GM21723 (cell line): ENCODE data around the gene LYRM9.
"Not testable (repeated sequence)": the region's sequence is repeated elsewhere in the genome, so short reads cannot be mapped to it uniquely, and the experiment has no call there.

Experiments
- ATAC-seq: cut with Tn5 transposase; IDR thresholded peaks from one replicate; pipeline ENCODE4 v1.9.1; 2021; ENCODE audit warnings: mild to moderate bottlenecking, moderate library complexity; ENCODE audit not compliant: unreplicated experiment

LYRM9 gene

DNA sequence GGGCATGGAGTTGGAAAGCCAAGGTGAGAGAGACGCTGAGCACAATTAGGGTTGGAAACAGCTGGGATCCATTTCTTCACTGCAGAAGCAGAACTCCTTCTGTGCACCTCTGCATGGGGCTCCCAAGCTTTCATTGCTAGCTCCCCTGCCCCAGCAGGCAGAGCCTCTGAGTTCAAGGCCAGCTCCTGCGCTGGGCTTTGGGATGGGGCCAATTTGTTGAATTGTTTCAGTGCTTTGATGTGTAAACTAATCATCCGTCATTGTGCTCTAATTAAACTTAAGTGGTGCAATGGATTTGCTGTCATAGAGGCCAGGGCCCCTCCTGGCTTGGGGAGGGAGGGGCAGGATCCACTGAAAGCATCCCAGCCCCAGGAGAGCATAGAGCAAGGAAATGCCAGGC is 13.5 kb upstream of the LYRM9 start:
- ATAC-seq = no peak

DNA sequence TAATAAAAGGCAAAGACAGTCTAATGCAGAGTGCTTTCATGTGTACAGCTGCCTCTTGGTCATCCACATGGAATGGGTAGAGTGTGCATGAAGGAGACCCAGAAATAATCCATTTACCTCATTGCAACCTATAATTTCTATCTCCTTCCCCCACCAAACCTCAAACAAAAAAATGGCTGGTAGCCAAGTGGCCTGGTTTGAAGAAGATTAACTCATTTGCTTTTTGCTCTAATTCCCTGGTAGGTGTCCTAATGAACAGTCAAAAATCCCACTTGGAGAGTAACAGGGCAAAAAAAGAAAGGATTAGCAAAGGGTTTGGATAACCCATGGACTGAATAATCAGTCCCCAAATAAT is 13.0 kb upstream of the LYRM9 start:
- ATAC-seq = no peak

DNA sequence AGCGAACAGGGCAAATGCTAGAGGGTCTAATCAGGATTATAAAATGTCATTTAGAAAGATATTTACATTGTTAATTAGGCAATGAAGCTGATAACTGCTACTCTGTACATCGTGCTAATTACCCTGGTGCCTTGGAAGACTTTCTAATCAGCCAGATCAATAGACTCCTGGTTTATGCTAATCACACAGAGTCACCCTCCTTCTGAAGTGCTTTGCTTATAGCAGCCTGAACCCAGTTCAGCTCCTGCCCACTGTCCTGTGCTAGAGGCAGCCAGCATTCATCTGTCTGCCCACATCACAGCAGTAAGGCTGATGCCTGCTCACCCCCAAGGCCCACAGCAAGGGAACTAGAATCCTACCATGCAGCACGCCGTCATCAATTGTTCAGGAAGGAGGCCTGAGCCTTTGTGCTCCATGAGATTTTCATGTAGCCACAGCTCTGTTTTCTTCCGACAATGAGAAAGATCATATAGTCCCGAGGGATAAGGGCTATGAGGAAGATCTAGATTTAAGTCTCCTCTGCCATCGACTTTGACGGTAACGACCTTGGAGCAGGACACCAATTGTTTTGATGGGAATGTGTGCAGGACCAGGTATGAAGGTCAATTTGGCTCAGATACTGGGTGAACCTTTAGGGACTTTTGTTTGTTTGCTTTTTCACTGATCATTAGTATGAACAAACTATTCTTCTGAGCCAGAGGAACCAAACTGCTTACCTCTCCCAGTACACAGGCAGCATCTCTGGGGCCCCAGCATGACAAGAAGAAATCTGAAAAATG is 12.5 kb upstream of the LYRM9 start:
- no peak for ATAC-seq

DNA sequence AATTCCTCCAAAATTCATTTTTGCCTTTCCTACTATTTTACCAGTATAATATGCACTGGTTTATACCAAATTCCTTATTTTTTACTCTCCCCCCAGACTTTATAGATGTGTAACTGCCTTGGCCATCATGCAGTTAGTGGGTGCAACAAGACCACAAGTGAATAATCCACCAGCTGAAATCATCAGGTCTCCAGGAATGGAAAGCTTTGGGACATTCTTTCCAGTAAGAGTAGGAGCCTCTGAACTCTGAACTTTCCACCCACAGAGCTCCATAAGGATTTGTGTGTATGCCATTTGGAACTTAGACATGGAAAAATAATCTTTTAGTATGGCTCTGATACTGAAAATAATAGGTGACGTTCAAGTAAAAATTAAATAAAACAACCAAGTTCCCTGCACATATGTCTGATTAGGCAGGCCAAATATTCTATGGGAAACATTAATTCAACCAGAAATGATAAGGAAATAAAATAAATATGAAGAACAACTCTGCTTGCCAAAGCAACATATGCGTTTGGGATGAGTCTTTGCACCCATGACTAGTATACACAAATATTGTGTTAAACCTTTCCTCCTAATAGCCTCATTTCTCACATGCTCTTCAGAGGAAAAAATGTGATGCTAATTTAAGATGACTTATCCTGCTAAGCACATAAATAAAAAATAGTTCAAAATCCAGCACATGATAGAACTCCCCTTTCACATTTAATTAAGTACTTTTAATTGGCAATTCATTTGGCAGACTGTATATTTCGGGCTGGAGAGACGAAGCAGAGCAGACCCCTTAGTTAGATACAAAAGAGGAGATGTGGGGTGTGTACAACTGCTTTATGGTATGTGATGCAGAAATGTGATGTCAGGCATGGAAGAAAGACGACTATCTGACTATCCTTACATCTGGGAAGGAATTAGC is 11.6 kb upstream of the LYRM9 start:
- ATAC-seq = no peak

DNA sequence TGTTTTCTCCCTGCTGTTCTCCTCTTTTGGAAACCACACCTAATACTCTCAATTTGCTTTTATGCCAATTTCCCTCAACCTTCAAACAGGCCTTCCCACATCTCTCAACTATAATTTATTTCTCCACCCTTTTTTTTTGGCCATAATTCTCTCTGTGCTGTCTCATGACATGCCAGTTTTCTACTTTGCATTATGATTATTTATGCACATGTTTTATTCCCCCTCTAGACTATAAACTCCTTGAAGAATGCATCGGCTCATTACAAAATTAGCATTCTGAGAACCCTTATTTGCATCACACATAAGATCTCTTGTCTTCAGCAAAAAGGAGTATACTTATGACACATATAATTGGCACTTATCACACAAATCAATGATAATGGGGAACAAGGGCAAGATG is 10.9 kb upstream of the LYRM9 start:
- no peak for ATAC-seq

DNA sequence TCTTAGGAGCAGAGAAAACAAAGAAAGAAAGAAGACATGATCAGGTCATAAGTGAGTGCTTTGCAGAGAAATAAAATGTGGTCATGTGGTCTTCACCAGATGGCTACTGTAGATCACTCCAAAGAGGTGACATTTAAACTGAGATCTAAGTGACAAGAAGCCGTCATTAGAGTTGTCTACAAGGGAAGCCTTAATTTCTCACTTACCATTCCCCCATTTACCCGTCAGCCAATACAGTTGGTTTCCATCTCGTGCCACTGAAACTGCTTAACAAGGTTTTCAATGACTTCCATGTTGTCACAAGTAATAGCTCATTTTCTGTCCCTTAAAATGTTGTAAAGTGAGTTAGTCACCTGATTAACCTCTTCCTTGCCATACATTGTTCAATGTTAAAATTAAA is 6.4 kb upstream of the LYRM9 start:
- ATAC-seq = no peak

DNA sequence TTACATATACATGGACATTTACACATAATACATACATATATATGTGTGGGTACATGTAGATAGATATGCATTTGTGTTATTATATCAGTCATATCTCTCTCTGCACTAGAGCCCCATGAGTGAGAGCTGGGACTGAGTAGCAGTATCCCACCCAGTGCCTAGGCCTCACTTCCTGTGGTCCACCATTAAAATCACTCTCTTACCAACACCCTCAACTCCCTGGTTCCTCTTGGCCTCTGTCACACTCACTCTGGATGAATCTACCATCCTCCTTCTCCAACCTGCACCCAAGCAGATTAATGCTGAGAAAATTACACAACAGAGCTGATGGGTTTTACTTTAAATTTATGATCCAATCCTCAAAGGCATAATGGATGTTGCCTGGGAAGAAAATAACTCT is 4.9 kb upstream of the LYRM9 start:
- ATAC-seq = no peak

DNA sequence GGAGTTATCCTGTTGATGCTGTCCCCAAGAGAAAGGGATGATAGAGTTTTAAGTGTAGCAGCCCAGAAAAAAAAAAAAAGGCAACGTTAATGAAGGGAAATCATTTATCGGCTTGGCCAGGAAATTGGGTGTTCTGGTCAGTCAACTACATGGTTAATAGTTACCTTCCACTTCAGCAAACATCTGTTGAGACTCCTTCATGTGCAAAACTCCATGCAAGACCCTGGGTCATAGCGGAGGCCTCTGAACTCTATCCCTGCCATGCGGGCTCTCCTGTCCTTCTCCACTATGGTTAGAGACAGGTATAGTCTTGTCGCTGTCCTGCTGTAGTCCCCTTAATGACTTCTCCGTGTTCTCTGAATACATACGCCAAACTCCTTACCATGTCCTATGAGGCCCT is 3.5 kb upstream of the LYRM9 start:
- no peak for ATAC-seq

DNA sequence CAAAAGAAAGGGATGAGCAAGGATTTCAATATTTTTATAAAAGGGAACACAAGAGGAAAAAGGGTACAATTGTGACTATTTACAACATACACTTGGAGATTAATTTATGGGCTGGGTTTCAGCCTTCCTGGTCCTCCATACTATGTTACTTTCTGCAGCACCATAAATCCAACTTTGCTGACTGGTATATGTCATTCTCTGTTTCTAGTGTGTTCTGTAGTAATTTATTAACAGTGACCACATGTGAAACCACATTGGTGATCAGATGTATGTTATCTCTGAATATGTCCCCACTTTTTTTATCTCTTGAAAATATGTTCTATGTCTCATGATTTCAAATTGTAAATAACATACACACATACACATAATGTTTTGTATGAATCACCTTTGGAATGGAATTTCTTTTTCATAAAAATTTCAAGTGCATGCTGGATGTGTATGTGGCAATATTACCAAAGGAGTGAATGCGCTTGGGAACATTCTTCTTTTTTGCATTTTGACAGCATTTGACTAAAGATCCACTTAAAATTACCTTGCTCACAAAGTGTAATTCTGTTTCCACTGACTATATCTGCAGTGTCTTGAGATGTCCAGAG is 2.9 kb upstream of the LYRM9 start:
- ATAC-seq = no peak

DNA sequence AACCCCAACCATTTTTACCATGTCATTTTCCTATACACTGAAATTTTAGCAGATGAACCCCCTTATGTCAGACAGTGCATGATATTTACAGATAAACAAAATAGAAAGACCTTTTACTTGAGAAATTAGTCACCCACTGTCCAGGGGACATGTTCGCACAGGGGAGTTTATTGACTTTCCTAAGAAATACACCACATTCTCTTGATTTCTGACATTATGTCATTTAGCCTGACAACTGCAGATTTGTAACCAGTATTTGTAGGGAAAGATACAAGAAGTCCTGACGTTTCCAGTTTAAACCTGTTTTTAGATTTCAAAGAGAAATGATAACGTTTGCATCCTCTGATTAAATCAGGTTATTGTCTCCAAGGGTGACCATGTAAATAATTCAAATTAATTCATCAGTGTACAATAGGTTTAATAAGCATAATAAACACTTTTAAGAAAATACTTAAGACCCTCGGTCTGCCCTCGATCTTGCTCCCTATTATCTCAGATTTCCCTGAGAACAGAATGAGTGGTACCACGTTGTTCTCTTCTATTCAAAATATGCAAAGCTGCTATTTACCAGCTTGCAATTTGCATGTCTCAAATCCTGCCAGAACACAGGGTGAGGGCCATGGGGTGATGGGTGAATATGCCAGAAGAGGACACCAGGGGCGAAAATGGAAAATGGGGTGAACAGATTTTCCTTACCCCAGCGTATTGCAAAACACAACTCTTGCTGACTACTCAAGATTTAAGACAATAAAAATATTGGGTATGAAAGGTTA is 2.1 kb upstream of the LYRM9 start:
- no peak for ATAC-seq

DNA sequence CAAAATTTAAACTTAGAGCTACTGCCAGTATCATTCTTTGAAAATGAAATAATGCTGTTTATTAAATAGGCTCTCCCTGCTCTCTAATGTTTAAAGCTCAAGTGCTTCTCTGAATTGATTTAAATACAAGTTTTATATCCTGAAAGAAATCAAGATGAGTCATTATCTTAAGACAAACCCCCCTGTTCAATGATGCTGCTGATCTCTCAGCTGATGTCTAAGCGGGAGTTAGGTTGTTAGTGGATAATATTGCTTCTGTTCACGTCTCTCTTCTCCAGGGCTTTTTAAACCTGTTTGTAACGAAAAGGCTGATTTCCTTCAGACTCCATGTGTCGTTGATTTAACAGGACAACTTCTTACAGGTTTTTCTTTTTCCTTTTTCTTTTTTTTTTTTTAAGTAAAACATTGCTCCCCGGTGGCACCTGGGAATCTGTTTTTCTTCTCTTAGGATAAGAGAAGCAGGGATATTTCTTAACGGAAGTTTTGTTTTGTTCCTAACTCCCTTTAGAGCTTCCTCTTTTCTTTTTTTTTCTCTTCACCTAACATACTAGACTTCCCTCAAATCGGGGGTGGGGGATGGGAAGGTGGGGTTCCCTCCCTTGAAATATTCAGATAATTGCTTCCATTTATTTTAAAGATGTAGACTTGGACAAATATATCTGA is 807 bp upstream of the LYRM9 start:
- ATAC-seq = no peak

DNA sequence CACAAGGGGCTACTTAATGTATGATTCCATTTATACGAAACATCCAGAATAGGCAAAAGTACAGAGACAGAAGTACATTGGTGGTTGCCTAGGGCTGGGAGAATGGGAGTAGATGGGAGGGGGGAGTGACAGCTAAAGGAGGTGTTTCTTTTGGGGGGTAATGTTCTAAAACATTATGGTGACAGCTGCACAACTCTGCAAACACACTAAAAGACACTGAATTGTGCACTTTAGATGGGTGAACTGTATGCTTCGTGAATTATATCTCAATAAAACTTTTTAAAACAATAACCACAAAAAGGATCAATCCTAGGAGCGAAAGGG is 661 bp downstream of the LYRM9 start:
- no peak for ATAC-seq

DNA sequence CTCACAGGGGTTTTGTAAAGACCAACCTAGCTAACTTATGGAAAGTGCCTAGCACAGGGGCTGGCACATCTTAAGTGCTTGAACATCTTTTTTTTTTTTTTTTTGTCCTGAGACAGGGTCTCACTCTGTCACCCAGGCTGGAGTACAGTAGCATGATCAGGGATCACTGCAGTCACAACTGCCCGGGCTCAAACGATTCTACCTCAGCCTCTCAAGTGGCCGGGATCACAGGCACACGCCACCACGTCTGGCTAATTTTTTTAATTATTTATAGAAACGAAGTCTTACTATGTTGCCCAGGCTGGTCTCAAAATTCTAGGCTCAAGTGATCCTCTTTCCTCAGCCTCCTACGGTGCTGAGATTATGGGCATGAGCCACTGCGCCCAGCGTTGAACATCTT is 1.3 kb downstream of the LYRM9 start:
- ATAC-seq = no peak

DNA sequence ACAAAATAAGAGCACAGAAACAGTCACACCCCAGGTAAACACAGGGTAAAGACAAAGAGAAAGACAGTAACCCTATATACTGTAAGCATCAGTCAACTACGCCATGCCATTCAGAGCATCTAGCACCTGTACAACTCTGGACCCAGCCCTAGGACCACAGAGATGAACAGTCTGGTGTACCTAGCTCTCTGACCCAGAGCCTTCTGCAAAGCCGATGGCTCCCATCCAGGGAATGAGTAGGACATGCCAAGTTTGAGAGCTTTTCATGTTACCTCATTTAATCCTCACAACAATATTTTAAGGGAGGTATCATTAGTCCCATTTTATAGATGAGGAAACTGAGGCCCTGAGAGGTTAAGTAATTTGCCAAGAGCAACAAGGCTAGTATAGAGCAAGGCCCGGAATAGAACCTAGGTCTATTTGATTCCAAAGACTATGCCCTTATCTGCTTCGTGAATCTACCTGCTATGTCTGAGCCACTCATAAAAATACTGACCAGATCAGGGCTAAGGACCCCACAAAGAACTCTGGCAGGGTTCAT is 3.4 kb downstream of the LYRM9 start:
- ATAC-seq = no peak

DNA sequence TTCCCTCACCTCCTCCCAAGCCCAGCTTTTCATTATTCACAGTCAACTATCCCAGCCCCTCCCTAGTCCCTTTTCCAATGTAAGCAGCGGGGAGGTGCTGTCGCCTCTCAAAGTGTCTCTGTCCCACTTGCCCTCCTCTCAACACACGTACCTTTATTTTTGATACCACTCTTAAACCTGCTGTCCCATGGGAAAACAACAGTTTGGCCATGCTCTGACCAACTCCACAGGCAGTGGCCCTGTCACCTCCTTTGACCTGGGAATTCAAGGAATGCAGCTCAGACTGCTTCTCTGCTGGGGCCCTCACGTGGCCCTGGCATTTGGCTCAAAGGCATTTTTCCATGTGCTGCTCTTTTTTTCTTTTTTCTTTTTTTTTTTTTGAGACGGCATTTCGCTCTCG is 4.2 kb downstream of the LYRM9 start:
- no peak for ATAC-seq

DNA sequence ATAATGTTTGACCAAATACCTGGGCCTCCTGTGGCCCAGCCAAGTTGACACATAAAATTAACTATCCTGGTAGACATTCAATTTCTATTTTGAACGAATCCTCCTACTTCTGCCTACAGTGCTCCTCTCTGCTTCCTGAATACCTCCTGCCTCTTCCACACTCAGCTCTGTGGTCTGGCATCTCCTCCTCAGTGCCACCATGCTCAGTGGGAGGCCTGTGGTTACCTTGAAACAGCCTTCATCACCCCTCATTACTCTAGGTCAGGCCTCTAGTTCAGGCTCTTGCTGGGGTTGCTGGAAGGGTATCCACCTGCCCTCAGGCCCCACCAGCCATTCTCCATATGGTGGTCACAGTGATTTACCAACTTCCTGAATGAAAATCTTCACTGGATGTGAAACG is 5.1 kb downstream of the LYRM9 start:
- ATAC-seq = no peak

DNA sequence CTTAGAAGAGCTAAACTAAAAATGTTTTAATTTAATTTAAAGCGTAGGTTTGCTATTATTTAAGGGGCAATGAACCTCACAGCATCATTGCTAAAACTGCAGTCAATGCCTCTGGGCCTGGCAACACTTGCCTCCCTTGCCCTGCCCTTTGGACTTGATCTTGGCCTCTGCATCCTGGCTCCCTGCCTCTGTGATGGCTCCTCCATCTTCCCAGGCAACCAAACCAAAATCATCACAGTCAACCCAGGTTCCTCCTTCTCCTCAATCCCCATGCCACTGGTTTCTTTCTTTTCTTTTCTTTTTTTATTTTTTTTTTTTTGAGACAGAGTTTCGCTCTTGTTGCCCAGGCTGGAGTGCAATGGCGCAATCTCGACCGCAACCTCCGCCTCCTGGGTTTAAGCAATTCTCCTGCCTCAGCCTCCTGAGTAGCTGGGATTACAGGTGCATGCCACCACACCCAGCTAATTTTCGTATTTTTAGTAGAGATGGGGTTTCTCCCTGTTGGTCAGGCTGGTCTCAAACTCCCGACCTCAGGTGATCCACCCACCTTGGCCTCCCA is 6.7 kb downstream of the LYRM9 start:
- ATAC-seq = not testable (repeated sequence)

DNA sequence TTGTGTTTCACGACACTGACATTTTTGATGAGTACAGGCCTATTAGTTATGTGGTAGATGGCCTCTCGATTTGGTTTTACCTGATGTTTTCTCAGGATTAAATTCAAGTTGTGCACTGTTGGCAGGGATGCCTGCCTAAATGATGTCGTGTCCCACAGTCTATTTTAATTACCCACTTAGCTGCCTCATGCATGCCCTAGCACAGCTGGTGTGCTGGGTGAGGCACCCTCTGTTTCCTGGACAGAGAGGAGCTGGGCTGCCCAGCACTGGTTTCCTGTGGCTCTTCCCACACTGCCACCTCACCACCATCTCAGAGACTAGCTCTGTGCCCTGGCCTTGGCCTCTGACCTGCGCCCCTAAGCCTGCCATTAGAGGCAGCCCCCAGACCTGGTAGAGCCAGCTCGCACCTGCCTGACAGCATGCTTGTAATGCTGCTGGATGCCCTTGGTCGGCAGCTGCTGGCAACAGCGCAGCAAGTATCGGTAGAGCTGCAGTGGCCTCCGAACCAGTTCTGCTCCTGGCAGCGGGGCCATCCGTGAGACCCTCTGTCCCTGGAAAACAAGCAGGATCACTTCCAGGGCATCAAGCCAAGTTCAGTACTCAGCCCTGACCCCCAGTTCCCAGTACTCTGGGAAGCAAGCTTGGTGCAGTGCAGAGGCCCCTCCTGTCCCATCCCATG is 10.9 kb downstream of the LYRM9 start:
- no peak for ATAC-seq

DNA sequence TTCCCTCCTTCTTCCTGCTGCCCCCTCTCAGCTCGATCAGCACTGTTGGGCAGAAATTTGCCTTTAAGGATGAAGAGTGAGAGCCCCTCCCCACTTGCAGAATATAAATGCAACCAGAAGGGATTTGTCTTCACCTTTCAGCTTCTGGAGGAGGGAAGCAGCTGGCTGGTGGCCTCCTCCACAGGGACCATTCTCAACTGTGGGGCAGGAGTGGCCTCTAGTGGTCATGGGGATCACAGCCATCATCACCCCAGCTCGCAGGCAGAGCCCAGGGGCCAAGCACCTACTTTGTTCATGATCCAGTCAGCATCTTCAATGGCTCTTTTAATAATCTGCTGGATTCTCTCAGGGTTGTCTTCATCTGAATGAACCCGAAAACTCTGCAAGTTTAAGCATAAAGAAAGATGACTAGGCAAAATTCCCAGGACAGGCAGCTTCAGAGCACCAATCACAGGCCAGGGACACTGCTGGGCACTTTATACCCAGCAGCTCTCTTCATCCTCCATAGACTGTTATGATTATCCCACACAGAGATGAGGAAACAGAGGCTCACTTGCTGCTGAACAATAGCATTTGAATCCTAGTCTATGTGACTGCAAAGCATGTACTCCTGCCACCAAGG is 13.1 kb downstream of the LYRM9 start:
- no peak for ATAC-seq
